Thyroid gland (tissue), 4 donors: Measurements from ENCODE around the gene UNC5C.

Source experiments
- CTCF ChIP-seq, 6 experiments: fragments of 200-600 bp in 3 of 6; fragments of 450-650 bp in 3 of 6; sonication (generic) in 3 of 6; IDR thresholded peaks; one replicate each; pipeline ENCODE4 v1.5.1; 2016 to 2019; ENCODE audit warnings: antibody characterized with exemption in 6 of 6, mild to moderate bottlenecking in 2 of 6, inconsistent platforms in 1 of 6, moderate library complexity in 1 of 6
- POLR2A ChIP-seq, 2 donors: fragments of 450-650 bp; IDR thresholded peaks; one replicate each; pipeline ENCODE4 v1.6.1; 2017; ENCODE audit warnings: antibody characterized with exemption in 2 of 2, mild to moderate bottlenecking in 2 of 2, moderate library complexity in 1 of 2

GRCh38 chr4:95387719-95388118 is 161.1 kb downstream of the UNC5C start:
- TF ChIP-seq CTCF (IDR thresholded peaks at IDR 0.05) (no peak), POLR2A (IDR thresholded peaks at IDR 0.05) (no peak)
